NCI-H1417 (cell line): ENCODE measurements around the gene BCR.

Experiments
- DNase-seq, 3 experiments: peaks; one replicate each; lab custom pipeline; 2025; lab: John Stamatoyannopoulos, UW

BCR gene

DNA sequence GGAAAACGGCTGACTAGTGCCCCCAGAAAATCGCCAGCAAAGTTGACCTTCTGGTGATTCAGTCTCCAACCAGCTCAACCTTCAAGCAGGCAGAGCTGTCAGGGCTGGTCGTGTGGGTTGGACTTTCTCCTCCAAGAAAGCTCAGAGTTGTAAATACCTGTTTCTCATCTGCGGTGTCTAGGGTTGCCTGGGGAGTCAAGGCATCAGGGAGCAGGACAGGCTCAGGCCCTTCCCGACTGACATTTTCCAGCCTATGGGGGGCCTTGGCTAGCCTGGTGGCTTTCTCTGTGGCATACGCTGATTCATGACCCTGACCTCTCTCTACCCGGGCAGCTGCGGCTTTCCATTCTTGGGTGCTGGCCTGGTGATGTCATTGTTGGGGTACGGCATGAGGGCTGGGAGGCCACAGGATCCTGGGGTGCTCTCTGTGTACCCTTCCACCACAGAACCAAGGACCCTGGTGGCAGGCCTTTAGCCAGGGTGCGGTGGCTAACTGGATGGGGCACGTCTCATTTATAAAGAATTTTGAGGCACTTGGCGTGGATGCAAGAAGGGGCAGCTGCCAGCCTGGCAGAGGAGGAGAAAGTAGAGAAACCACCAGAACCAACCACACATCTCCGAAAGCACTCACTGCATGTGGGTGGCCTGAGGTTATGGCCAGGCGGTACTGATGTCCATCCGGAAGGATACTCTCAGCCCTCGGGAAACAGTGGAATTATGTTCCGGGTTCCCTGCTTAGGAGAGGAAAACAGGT lies 64.9 kb downstream of the BCR start:
- DNase-seq, result no peak

- no peak for DNase-seq
Observed at GRCh38 chr22:23245799-23246136, 65.5 kb downstream of the BCR start.

DNA sequence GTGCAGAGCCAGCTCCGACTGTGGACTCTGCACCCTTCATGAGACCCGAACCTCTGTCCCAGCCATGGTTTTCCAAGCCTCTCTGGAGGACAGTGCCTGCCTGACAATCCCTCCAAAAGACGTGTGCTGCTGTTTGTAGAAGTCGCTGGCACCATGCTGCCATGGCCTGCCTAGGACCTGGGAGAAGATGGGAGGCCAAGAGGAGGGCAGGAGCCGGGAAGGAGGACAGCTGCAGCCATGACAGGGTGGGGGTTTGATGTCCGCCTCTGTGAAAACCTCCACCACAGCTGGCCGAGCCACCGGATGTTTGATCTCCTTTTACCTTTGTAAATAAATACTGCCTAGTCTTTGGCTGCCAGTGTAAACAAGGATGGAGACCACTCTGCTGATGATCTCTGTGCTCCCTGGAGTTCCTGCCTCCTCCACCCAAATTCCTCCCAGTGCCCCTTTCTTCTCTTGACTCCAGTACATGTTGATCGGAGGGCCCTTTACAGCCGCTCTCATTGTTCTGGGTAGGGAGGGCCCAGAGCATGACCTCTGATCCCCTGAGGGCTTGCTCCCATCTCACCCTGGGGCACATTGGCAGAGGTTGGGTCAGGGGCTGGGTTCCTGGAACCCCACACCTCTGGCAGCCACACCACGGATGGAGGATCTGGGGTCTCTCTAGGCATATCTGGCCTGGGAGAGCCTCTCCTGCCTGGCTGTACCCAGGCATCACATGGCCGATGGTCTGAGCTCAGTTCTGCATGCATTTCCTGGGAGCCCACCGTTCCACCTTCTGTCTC lies 66.9 kb downstream of the BCR start:
- peak in 2 of 3 experiments; percentile 14 to 60 for DNase-seq

- peak; percentile 0 to 41 (median 32) for DNase-seq
Observed at GRCh38 chr22:23248583-23248982, 68.3 kb downstream of the BCR start.

GRCh38 chr22:23250056-23250784 lies 69.9 kb downstream of the BCR start:
- no peak for DNase-seq

- DNase-seq, result no peak
Observed at GRCh38 chr22:23250785-23251363, 70.6 kb downstream of the BCR start.

- peak in 2 of 3 experiments; percentile 2 to 22 for DNase-seq
Observed at GRCh38 chr22:23251445-23252093, 71.3 kb downstream of the BCR start.

- DNase-seq, result no peak
Observed at GRCh38 chr22:23253475-23254055, 73.3 kb downstream of the BCR start.

DNA sequence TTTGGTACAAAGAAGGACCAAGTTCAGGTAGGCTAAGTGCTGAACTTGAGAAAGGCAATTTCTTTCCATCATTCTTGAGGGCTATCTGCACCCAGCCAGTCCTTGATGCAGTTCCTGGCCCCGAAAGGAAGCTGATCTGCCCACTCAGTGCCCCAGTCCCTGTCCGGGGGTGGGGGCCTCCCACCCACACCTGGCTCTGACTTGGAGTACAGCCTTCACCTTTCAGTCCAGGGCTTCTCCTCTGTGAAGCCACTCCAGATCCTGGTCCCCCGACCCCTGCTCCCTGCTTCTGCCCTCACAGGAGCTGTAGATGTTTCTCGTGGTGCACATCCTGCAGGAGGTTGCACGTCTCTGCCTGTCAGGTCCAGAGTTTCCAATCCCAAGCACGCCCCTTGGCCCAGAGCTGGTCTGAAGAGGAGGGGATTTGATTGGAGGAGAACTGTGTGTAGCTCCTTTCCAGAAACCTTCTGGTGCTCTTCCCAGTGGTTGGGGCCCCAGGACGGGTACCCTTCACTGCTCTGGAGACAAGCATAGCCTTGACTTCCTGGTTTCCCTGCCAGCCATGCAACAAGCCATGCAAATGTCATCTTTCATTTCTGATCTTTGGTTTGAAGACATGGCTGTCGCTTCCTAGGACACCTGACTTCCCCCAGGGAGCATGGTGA lies 75.3 kb downstream of the BCR start:
- DNase-seq, result no peak

- DNase-seq, result no peak
Observed at GRCh38 chr22:23256171-23256932, 76.0 kb downstream of the BCR start.

DNA sequence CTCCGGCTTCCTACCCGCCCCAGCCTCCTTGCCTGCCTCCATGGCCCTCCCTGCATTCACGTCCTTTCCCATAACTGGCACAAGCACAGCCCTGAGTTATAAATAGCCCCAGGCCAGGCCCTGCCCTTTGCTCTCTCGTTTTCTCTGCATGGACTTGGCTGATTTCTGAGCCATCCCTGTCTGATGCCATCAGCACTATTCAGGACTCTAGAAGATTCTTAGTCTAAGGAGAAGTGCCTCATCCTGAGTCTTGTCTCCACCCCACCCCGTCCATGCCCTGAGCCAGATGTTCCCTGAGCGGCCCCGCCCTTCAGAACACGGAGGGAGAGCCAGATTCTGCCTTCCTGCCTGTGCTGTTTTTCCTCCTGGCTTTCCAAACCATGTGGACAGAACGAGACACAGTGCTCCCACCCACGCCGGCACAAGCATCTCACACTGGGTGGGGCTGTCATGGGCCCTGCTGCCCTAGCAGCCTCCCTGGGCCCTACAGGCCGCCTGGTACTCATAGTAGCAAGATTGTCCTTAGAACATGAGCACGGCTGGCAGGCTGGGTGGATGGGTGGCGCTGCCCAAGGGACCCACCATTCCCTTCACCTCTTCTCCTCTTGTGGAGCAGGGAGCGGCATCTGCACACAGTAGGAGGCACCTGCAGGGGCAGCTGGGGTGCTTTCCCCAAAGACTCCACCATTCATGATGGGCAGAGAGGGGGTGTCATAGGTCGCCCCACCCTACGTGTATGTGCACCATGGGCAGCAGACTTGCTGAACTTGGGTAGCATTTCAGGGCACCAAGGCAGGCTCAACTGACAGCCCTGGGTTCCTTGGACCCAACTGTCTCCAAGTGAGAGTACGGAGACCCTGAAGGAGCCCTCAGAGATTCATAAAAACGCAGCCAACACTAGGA lies 76.9 kb downstream of the BCR start:
- DNase-seq, result no peak

- DNase-seq, result peak in 1 of 3 experiments; percentile 34
Observed at GRCh38 chr22:23257889-23258825, 77.8 kb downstream of the BCR start.

DNA sequence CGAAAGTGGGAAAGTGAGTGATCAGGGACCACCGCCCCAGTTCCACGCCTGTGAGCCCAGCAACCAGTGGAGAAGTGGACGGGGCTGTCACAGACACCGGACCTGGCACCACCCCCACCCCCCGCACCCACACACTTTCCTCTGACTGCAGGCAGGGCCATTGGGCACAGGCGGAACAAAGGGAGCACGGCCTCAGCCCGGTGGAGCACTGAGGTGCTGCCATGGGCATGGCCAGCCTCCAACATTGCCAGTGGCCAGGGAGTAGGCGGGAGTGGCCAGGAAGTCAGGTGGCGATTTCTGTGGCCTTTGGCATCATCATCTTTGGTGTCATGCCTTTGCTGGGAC lies 78.5 kb downstream of the BCR start:
- no peak for DNase-seq

DNA sequence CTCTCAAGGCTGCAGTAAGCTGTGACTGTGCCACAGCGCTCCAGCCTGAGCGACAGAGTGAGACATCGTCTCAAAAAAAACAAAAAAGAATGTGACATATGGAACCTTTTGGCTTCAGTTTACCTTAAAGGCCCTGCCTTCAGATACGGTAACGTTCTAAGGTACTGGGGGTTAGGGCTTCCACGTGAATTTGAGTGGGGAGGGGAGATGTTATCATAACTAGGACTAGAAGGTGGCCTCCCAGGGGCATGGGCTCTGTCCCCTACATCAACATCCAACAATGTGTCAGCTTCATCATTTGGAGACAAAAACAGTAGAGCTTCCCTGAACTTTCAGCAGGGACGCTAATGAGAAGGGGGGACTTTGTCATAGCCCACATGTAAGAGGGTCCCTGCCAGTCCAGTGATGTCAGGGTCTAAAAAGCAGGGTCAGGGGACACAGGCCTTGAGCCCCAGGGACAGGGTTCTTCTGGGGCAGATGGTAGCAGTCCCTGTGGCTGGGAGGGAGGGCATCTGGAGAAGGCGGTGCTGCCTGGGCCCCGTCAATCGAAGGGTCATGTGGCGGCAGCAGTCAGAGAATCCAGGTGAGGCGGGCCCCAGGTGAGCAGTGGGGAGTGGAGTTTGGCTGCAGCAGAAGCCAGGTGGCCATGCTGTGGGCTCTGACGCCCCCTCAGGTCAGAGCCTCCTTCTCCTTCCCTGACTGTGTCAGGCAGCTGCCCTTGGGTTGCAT lies 79.8 kb downstream of the BCR start:
- peak in 1 of 3 experiments; percentile 4 for DNase-seq

DNA sequence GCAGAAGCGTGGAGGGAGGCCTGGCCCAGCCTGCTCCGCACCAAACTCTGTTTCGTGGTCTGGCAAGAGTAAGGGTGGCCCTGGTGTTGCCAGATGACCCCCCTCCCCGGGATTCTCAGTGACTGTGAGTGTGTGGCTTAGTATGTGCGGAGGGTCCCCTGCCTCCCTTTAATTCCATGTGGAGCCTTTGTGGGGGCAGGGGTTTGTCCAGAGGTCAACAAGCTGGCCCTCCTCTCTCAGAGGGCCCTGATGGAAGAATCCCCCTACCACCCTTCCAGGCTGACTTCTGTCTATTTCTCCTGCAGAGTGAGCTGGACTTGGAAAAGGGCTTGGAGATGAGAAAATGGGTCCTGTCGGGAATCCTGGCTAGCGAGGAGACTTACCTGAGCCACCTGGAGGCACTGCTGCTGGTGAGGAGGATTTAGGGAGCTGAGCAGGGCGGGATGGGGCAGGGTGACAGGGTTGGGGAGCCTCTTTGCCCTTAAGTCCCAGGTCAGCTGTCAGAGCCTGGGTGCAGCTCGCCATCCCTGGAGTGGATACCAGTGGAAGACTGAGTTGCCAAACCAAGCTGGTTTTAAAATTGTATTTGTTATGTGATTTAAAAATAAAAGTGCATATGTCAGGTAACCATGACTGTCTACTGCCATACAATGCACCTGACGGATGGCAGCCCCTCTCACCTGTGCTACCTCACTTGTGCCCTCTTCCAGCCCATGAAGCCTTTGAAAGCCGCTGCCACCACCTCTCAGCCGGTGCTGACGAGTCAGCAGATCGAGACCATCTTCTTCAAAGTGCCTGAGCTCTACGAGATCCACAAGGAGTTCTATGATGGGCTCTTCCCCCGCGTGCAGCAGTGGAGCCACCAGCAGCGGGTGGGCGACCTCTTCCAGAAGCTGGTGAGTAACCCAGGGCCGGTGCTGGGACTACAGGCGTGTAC lies 80.6 kb downstream of the BCR start:
- no peak for DNase-seq

- no peak for DNase-seq
Observed at GRCh38 chr22:23261900-23262450, 81.7 kb downstream of the BCR start.
